Measurements from ENCODE around the gene CDC42BPA.

DNA sequence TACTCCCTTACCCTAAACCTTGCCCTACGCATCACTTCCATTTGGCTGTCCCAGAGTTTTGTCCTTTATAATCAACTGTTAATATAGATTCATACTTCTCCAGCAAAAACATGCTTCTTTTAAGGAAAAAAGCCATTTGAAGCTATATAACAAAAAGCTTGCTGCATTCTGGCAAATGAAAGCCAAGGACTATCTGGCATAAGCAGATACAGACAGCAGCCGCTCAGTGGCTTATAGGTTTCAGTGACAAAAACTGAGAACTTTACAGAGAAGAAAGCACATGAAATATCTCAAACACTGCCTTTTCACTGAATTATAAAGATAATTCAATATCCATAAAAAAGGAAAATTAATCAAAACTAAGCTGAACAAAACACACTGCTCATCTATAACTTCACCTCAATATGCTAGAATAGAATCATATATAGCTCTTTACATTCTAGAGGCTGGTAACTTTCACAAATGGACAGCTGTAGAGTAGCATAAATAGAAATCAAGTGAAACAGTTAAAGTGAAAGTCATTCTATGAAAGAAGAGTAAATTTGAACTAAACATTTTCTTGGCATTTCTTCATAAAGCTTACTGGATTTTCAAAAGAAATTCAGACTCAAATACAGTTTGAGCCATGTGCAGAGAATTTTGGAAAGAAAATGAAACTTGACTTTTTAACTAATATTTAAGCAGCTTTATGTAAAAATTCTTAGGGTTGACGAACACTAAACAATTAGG lies 19.6 kb downstream of the CDC42BPA start:
- TF ChIP-seq, protein P1, sequence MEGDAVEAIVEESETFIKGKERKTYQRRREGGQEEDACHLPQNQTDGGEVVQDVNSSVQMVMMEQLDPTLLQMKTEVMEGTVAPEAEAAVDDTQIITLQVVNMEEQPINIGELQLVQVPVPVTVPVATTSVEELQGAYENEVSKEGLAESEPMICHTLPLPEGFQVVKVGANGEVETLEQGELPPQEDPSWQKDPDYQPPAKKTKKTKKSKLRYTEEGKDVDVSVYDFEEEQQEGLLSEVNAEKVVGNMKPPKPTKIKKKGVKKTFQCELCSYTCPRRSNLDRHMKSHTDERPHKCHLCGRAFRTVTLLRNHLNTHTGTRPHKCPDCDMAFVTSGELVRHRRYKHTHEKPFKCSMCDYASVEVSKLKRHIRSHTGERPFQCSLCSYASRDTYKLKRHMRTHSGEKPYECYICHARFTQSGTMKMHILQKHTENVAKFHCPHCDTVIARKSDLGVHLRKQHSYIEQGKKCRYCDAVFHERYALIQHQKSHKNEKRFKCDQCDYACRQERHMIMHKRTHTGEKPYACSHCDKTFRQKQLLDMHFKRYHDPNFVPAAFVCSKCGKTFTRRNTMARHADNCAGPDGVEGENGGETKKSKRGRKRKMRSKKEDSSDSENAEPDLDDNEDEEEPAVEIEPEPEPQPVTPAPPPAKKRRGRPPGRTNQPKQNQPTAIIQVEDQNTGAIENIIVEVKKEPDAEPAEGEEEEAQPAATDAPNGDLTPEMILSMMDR (optimal IDR thresholded peaks at IDR 0.05 in 1 of 3, IDR thresholded peaks at IDR 0.05 in 1 of 3, conservative IDR thresholded peaks at IDR 0.05 in 1 of 3; ENCODE audit: extremely low read depth in 1 of 3, insufficient read depth in 2 of 3, low read length in 3 of 3), result no peak
- TF ChIP-seq EZH2 (IDR thresholded peaks at IDR 0.05; ENCODE audit: low read length), result no peak
